Cerebellar cortex (tissue), 1 donor: Measurements from ENCODE around the gene RHBDF2.

Experiments
- DNase-seq: peaks from one replicate; pipeline ENCODE4 v3.0.0-alpha.2; 2015; ENCODE audit warnings: low spot score

Gene RHBDF2

DNA sequence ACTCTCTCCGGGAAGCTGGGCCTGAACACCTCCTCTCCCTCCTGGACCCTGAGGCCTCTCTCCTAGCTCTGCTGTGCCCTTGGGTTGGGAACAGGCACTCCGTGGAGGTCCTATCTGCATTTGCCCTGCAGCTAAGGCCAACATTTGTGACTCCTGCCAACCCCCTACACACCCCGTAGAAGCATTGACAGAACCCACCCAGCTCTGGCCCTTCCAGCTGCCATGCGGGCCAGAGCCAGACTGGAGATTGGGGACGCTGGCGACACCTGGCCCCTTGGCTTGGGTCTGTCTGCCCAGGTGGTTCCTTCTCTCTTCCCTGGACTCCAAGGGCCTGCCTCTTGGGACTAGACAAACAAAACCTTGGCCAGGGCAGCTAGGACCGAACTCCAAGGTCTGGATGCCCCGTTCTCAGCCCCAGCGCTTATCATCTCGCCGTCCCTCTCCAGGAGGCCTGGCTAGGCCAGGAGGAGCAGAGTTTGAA lies 644 bp upstream of the RHBDF2 start:
- DNase-seq: no peak

DNA sequence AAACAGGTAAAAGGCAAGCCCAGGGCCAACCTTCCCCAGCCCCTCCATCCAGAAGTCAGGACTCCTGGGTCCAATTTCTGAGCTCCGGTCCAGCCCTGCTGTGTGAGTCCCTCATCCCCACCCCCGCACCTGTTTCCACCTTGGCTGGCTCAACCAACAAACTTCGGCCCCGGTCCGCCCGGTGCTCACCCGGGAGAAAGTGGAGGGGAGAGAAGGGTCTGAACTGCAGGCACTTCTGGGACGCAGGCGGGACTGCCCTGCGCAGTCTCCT lies 541 bp downstream of the RHBDF2 start:
- no peak for DNase-seq

DNA sequence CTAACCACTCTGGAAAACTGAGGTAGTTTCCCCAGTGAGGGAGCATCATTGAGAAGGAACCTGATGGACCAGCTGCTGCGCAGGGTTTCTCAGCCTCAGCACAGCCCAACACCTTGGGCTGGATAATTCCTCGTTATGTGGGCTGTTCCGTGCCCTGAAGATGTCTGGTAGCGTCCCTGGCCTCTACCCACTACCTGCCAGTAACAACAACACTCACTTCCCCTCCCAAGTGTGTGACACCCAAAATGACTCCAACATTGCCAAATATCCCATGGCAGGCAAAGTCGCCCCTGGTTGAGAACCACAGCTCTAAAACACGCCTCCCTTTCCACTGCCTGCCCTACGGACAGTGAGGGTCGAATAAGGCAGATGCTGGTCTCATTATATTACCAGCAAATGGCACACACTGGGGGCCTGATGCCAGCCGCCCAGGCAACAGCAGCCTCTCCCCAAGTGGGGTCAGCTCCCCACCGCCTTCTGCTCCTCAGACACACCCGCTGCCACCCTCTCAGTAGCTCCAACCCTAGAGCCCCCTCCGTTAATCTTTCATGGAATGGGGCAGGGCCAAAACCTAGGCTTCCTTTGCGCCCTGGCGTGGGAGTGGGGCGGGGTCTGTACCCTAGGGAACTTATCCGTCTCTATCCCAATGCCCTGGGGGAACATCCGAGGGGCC lies 1.0 kb downstream of the RHBDF2 start:
- no peak for DNase-seq

DNA sequence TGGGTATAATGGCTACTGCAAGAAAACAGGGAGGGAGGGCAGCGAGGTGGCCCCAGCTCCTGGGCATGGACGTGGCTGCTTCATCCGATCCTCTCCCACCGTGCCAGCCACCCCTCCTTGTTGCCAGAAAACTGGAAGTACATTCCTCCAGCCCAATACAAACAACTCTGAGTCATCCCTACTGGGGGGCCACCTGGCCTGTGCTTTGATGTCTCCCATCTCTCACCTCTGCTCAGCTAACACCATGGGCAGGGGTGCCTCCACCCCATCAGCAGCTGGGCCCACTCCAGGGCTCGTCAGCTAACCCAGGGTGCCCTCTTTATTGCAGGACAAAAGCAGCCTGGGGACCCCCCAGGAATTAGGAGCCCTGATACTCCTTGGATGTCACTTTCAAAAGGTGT lies 2.0 kb downstream of the RHBDF2 start:
- no peak for DNase-seq

DNA sequence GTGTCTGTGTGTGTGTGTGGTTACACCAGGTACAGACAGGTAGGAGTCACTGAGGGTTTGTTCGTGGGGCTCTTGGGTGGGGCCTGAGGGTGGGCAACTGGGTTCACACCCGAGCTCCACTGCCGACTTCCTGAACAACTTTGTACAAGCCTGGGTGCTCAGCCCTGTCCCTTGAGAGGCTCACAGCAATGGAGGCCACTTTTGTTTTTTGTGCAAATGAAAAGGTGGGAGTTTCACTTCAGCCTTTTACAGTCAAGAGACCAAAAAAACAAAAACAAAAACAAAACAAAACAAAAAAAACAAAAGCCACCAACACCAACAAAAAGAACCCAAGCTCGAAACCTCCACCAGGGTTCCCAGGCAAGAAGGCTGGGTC lies 2.4 kb downstream of the RHBDF2 start:
- no peak for DNase-seq

DNA sequence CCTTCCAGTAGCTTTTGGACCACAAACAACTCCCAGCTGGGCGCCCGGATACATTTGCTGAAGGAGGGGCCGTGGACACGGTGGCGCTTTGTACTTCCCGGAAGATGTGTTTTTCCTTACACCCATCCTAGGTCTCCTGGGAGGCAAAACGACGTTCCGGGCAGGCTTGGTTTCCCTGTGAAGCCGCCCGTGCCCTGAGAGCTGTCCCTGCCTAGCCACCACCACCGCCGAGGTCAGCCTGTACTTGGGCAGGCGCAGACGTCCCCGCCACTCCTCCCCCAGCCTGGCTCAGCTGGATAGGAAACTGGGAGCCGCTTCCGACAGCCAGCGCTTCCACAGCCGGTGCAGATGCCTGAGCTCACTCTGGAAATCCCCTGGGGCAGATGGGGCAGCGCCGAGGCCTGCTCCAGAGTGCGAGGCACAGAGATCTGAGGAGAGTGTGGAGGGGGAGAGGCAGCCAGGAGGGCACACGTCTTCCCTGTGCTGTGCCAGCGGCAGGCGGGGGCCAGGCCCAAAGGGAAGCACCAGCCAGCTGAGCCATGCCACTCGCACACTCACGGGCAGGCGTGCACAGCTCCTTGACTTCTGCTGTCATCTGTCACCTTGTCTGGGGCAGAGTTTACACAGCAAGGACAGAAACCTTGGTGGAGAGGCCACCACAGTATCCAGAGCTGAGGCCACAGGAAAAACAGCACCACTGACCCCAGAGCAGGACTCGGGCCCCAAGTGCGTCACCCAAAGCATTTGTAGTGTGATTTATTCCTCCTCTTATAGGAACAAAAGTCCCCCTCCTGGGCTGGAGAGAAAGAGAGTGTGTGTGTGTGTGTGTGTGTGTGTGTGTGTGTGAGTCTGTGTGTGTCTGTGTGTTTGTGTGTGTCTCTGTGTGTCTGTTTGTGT lies 3.0 kb downstream of the RHBDF2 start:
- DNase-seq: no peak

DNA sequence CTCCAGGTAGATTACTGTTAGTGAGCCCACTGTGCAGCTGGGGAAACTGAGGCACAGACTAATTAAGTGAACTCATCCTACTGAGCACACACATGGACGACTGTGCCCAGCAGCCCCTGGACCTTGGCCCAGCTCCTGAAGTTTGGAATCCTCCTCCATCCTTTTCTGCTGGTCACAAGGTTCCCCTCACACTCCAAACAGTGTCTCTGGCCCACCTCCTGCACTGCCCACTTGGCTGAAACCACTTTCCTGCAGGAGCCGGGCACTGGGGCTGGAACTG lies 3.6 kb downstream of the RHBDF2 start:
- DNase-seq: no peak

DNA sequence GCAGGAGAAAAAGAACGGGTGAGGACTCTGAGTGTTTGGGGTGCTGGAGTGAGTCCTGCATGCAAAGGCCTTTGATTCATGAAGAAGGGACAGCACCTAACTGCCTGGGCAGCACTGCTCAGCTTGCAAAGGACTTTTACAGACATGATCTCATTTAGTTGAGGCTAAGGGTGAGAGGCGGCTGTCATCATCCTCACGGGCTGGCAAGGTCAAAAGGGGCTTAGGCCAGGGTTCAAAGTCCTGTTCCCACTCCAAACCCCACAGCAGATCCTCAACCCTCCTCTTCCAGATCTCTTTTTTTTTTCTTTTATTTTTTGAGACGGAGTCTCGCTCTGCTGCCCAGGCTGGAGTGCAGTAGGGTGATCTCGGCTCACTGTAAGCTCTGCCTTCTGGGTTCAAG lies 4.8 kb downstream of the RHBDF2 start:
- DNase-seq: no peak

DNA sequence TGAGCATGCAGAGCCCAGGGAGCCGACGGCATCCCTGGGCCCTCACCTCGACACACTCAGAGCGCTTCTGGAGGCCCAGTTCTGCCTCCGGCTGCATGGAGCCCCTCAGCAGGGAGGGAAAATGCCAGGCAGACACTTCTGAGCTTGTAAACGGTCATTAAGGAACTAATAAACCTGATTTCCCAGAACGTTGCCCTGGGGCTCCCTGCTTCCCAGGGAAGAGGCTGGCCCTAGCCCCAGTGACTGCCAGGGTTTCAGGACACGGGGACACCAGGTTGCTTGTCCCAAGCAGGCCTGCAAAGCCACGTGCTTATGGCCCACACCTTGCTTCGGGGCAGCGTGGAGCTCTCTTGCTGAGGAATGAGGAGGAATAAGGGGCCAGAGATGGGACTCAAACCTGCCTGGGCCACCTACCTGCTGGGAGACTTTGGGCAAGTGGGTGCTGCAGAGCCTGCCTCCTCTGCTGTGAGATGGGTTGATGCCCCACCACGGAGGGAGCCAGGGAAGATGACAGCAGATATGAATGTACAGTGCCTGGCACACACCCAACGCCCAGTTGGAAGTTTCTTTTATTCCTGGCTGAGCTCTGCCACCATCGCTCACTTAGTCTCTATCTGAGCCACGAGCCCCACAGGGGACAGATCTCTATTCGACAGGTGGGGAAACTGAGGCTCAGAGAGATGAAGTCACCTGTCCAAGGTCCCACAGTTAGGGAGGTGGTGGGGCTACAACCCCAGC lies 5.4 kb downstream of the RHBDF2 start:
- no peak for DNase-seq

DNA sequence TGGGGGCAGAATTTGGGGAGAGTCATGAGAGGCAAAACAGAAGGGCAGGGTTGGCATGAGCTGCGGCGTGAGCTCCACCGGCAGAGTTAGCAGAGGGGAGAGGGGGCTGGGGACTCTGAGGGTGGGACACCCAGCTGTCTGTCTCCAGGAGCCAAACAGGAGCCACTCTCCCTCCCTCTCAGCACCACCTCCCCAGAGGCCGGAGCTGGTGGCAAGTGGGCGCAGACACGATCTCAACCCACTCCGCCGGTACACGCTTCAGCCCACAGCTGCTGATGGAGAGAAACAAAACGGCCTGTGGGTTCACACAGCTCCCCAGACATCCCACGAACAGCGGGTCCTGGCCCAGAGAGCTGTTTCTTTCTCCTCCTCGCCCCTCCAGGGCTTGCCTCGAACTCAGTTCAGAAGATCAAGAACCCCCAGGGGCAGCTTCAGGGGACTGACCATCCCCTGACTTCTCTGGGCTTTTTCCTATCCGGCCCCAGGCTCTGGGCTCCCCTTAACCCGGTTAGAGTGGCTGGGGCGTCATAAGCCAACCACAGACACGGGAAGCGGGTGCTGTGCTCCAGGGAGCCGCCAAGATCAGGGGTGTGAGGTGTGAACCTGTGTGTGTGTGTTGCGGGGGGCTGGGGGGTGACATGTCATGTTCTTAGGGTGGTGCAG lies 7.6 kb downstream of the RHBDF2 start:
- no peak for DNase-seq

DNA sequence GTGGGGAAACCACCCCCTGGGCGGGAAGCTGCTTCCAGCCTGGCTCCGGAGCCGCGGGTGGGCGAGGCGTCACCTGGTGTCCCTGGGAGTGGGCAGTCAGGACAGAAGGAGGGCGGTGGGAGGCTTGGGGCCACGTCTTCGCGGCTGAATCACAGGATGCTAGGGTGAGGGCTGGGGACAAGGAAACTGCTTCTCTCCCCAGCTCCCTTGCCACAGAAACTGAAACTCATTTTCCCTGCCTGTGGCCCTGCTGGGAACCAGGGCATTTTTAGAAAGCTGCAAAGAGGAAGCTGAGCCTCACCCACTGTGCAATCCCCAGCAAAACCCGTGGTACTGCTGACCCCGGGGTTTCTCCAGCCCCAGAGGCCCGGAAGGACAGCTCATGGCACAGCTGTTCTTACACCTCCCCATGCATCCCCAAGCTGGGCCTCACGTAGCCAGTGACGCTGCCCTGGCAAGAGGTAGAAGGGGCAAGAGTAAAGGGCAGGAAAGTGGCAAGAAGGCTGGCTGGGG lies 8.2 kb downstream of the RHBDF2 start:
- no peak for DNase-seq

DNA sequence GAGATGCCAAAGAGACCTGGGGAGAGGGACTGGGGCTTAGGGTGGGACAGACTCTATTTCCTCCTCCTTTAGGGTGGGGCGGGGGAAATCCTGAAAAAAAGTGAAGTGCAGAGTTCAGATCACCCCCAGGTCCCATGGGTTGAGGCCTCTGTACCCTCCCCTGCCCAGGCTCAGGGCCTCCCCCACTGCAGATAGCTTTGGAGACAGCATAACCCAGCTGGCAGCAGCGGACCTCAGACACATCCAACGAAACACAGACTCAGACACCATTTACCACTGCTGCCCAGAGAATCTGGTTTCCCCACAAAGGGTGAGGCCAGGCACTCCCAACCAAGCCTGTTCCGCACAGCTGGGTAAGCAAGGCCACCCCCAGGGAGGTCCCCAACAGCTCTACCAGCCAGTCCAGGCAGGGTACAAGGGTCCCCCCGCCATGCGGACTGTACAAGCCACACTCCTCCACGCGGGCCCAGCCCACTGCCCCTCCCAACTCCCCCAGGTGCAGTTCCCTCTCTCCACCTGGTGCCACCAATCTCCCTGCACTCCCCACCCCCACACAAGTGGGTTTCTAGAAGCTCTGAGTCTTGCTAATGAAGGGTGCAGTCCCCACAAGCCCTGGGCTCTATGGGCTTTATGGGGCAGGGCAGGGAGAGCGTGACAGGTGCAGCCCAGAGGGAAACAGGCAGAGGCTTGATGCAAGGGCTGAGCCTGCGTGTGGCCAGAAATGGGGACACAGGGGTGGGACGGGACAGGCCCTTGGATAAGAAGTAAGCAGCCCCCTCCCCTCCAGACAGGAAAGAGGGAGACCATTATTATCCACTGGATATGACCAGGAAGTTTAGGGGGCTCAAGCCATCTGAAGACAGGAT lies 8.9 kb downstream of the RHBDF2 start:
- no peak for DNase-seq

DNA sequence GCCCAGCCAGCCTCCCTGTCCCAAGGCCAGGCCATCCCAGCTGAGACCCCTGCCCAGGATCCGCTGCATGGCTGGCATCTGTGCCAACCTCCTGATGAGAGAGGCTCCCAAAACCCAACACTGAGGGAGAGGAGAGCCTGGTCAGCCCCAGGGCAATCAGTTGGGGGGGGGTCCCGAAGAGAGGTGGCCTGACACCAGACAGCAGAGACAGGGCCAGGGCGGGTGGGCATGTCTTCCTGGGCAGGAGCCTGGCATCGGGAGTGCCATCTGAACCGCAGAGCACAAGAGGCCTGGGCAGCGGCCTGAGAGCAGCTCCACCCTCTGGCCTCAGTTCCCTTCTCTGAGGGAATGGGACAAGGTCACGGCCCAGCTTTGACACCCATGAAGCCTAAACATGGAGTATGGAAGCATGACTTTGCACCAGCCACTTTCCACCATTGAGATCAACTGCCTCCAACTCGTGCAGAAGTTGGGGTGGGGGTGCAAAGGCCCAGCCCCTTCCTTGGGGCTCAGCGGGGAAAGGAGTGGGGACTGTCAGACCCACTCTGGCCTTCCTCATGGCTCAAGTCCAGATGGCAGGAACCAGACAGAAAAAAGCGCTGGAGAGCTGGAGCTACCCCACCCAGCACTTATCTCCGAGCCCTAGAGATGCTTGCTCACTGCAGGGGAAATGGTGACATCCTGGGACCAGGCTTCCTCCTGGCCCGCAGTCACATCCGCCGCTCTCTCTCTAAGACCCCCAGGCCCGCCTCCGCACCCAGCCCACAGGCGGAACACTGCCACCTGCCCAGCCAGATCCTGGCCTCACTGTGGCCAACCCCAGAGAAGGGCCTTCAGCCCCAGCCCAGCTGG lies 9.7 kb downstream of the RHBDF2 start:
- no peak for DNase-seq

DNA sequence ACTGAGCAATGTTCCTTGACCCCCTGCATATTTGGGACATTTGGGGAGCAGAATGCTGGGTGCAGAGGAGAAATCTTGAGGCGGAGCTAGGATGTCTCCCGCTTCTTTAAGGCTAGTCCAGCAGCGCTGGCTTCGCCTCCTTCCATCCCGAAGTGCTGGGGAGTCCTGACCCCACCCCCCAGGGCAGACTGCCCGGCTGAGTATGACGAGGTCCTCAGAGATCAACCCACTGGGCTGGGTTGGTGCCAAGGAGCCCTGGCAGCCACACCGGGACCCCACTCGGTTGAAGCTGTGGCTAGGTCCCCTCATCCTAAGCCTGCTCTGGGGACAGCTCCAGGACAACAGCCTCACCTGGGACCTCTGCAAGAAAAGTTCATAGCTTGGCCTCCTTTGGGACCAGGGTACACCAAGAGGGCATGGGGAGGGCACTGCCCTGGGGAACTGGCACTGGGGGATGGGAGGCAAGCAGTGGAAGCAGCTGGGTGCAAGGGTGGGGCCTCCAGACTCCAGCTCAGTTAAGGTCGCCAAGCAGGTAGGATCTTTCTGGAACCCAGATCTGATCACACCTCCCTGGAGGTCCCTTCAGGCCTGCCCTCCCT lies 11.0 kb downstream of the RHBDF2 start:
- no peak for DNase-seq

DNA sequence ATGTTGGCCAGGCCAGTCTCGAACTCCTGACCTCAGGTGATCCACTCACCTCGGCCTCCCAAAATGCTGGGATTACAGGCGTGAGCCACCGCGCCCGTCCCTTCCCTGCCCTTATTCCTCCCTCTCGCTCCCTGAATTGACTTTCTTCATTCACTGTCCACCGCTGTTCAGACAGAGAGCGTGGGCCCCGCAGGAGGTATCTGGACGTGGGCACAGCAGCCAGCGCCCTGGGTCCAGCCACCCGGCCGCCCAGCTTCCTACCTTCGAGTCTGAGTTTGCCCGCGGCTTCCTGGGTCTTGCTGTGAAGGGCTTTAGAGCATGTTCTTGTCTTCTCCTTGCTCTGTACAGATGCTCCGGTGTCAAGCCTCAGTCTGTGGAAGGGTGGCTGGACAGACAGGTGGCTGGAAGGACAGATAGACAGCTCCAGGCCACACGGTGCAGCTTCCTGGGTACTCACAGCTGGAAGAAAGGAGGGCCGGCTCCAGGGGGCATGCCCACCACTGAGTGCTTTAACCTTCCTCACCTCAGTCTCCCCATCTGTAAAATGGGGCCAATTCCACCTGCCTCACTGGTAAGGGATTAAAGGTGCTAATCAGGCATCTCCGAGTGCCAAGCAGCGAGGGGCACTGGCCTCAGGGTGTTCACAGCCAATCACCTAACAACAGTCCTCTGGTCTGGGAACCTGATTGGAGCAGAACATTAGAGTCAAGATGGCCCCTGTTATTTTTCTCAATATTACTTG lies 13.6 kb downstream of the RHBDF2 start:
- no peak for DNase-seq

DNA sequence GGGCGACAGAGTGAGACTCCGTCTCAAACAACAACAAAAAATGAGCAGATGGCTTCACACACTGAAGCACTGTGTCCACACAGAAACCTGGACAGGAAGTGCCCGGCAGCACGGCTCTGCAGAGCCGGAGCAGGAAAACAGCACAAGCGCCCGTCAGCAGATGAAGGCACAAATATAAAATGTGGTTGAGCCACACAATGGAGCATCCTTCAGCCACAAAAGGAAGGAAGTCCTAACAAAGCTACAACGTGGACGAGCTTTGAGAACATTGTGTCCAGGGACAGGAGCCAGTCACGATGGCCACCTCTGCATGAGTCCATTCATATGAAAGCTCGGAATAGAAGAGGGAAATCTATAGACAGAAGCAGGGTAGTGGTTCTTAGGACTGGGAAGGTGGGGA lies 15.7 kb downstream of the RHBDF2 start:
- DNase-seq: peak; percentile 36

DNA sequence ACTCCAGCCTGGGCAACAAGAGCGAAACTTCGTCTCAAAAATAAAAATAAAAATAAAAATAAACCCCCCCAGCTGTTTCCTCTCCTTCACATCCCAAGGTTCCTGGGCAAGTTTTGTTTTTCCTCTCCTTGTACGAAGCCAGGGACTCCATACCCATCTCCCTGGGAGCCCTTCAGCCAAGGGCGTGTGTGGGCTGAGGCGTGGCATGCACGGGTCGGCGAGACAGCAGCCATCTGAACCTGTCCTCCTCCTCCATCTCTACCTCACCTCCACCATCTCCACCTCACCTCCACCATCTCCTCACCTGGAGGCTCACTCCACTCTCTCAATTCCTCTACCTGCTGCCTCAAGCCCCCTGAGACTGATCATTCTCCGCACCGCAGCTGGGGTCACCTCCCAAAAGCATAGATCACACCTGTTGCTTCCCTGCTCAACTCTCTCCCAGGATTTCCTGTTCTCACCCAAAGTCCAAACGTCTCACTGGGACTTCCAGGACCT lies 16.9 kb downstream of the RHBDF2 start:
- DNase-seq: no peak

DNA sequence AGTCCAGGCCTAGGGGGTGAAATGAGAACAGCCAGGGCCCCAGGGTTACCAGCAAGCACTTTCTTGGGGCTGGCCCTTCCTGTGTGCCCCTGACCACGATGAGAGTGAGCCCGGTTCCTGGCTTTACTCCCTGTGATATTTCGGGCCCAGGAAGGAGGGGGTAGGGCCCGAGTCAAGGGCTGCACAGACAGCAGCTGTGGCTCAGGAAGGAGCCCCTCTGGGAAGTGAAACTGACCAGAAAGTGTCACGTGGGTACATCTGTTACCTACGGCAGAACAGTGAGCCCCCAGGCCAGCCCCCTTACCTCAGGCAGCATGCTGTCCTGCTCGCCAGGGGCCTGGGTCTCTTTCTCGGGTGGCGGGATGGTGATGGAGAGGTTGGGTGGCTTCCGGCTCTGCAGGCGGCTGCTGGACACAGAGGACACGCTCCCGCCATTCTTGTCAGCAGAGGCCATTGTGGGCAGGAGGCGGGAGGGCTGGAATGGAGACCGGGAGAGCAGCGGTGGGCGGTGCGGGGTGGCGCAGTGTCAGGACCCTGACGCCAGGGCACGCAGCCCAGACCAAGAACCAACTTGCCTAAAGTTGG lies 20.1 kb downstream of the RHBDF2 start:
- no peak for DNase-seq

DNA sequence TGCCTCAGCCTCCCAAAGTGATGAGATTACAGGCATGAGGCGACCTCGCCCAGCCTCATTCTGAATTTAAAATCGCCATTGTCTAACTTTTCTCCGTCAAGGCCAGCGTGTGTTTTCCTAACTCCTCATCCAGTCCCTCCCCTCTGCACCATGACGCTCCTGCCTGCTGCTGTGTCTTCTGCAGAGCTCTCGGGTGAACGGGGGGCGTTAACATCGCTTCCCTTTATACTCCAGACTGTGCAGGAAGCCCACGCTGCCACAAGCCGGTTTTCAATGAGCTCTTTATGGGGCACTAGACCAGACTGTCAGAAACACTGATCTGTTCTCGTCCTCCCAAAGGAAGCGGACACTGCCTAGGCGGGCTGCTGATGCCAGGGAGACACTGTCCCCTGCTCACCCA lies 20.6 kb downstream of the RHBDF2 start:
- DNase-seq: no peak
